TTC549 (cell line): ENCODE results near the gene FGF14.

Experiments used
- FAIRE-seq: peaks from 2 replicates; lab custom pipeline; 2012; peaks lifted over from hg19 to GRCh38; lab: Jason Lieb, UNC

FGF14 gene

GRCh38 chr13:101917475-101917810 is 484.4 kb downstream of the FGF14 start:
- FAIRE-seq: no peak

DNA sequence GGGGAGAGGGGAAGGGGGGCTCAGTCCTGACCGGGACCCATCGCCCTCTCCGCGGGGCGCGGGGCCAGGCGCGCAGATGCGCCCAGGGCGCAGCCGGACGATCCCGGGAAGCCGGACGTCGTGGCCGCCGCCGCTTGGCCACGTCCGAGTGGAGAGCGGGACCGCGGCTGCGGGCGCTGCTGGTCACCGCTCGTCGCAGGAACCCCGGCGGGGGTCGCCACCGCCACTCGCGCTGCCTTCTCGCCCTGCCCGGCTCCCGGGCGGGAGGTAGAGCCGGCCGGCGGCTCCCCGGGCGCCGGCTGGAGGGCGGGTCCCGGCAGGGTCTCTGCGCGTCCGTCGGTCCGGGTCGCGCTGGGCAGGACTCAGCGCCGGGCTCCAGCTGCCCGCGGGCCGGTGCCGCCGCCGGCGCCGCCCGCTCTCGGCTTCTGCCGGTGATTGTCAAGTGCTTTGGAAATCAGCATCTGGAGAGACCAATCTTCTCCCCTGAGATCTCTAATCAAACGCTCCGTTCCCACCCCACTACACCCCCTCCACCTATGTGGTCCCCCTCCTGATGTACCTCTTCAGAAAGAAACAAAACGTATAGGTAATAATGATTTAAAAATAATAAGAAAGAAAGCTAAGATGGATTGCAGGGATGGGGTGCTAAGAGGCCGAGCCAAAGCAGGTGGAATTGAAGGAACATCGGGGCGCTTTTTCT is 484.9 kb downstream of the FGF14 start:
- FAIRE-seq: no peak

DNA sequence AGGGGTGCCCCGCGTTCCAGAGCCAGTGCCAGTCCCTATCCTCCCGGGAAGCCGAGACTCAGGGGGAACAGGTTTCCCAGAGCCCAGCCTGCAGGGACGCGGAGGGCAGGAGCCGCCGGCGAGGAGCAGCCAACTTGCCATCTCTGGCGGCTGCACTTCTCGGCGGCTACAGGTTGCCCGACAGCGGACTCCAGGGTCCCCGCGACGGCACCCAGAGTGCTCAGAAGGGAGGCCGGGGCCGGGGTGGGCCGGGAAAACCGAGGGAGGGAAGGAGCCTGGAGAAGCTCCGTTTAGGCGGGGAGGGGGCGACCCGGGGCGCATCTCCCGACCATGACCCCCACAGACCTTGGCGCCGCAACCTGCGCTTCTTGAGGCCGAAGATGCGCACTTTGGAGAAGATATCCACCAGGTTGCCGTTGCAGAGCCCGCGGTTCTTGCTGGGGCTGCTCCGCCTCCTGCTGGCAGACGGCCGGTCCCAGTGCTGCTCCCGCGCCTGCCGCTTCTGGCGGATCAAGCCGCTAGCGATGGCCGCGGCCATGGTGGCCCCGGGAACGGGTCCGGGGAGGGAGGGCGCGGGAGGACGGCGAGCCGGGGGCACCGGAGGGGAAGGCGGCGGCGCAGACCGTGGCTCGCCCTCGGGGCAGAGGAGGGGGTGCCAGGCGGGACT is 485.6 kb downstream of the FGF14 start:
- no peak for FAIRE-seq

DNA sequence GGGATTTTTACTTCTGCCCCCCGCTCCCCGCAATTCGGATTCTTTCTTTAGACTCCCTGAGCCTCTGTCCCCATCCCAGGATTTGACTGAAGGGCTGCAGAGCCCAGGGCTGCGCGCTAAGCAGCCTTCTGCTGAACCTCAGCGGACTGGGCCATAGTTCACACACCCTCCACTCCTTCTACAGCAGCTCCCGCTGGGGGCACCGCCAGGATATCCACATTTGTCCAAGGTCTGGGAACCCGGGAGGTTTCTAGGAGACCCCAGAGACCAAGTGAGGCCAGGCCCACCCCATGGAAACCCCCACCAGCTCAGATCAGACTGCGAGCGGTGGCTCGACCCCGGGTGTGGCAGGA is 486.1 kb downstream of the FGF14 start:
- FAIRE-seq: no peak

DNA sequence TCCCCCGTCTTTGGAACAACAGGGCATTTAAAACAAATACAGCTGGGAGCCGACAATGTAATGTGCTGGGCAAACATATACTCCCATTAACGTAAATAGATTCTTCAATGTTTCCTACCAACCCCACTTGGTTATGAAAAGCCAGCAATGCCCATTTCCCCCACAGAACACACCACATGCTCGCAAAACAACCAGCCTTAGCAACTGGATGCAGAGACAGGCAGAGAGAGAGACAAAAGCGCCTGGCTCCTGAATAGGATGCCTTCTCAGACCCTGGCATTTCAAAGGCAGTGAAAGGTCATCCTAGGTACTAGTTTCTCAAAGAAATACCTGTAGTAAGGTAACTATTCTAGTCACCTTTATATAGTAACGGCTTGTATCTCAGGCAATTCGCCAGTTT is 486.5 kb downstream of the FGF14 start:
- no peak for FAIRE-seq

DNA sequence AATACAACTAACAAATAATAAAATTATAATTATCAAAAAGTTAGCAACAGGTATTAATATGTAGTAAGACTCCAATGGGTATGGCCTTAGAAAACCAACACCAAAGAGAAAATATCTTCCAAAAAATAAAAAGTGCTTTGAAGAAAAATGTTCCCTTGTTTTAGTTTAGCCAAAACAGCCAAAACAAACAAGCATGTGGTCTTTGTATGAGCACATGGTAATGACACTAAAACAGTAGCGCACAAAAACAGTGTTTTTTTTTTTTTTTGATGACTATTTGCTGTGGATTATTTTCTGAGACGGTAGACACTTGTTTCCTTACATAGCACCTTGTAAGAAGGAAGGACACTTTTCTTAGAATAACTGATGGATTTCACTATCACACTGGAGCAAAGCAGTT is 490.1 kb downstream of the FGF14 start:
- no peak for FAIRE-seq

DNA sequence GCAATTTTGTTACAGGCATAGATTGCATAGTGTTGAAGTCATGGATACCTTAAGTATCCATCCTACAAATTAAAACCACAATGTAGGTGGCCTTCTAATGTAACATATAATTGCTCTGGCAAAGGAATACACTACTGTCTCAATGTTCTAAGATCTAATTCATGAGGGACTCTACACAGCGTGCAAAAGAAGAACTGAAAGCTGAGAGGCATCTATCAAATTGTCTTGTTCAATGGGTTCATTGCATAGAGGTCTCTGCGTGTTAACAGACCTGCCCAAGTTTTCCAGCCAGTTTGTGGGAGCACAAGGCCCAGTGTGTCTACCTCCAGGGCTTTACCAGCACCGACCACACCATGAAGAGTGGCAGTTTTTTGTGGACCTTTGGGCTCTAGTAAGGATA is 498.0 kb downstream of the FGF14 start:
- no peak for FAIRE-seq

GRCh38 chr13:101898676-101899075 is 503.2 kb downstream of the FGF14 start:
- FAIRE-seq: no peak

DNA sequence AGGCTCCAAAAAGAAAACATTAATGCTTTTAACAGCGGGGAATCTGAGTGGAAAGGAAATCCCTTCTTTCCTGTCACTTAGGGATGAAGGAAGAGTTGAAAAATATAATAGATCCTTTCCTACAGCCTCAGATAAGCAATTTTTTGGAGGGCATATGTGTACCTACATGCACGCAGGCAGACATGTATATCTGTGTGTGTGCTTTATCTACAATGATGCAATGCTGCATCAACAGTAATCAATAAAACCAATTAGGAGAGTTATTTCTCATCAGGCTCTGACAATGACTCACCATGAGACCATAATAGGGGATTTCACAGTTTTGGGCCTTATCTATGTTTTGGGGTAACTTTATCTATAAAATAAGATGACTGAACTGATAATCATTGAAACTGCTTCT is 505.3 kb downstream of the FGF14 start:
- FAIRE-seq: no peak

- FAIRE-seq: no peak
Measured at GRCh38 chr13:101893021-101893420, 508.8 kb downstream of the FGF14 start.

GRCh38 chr13:101892296-101892695 is 509.6 kb downstream of the FGF14 start:
- FAIRE-seq: no peak

GRCh38 chr13:101881593-101881992 is 520.3 kb downstream of the FGF14 start:
- FAIRE-seq: no peak

- FAIRE-seq: no peak
Measured at GRCh38 chr13:101880581-101880980, 521.3 kb downstream of the FGF14 start.

- FAIRE-seq: no peak
Measured at GRCh38 chr13:101876951-101877350, 524.9 kb downstream of the FGF14 start.

DNA sequence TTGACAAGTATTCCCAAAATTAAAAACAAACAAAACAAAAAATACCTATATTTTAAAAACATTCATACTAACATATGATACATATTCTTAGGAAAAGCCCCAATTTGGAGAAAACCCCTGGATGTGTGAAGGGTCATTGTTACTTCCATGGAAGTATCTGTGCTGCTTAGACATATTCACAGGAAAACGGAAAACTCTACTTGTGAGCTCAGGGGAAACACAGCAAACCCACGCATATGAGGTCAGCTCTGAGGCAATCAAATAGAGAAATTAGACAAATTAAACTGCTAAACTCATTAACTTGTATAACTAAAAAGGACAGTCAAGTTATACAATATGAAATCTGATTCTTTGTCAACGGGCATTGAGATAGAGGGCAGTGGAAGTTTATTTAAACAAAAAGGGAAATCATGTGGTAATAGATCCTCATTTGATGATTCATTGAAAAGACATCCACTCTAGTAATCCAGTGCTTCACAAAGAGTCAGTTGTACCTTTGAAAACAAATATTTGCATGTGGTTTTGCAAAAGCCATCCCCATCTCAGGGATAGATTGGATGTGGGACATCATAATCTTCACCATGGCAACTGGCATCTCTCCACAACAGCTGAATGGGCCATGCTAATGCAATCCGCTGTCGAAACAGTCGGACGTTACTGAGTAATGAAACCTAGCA is 526.0 kb downstream of the FGF14 start:
- FAIRE-seq: no peak

DNA sequence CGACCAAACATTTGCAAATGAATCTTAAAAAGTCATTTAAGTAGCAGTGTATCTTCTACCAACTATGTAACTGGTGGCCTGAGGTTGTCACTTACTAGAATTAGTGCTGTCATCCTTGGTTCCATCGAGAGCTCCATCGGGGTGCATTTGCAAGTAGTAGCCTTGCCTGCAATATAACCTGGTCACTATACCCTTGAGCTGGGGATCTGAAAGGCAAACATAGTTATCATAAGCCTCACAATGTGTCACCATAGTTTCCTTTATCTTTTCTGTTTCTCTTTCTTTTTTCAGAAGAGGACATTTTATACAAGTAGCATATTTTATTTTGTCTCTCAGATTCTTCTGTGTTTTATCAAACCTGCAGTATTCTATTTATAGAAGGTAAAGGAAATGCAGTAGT is 526.8 kb downstream of the FGF14 start:
- no peak for FAIRE-seq

DNA sequence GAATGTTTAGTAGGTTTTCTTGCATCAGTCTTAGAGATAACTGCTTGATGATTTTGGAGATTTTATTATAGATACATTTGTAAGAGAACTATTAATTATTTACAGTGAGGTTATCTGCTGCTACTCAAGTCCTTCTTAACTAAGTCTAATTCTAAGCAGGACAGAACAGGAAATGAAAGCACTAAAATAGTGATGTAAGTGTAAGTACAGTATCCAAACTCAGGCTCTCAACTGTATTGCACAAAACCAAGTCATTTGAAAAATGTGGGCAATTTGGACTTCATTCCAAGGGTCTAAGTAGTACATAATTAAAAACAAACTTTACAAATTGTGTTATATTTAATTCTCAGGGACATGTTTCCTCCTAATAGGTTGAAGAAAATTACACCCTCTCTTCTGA is 532.3 kb downstream of the FGF14 start:
- FAIRE-seq: no peak

DNA sequence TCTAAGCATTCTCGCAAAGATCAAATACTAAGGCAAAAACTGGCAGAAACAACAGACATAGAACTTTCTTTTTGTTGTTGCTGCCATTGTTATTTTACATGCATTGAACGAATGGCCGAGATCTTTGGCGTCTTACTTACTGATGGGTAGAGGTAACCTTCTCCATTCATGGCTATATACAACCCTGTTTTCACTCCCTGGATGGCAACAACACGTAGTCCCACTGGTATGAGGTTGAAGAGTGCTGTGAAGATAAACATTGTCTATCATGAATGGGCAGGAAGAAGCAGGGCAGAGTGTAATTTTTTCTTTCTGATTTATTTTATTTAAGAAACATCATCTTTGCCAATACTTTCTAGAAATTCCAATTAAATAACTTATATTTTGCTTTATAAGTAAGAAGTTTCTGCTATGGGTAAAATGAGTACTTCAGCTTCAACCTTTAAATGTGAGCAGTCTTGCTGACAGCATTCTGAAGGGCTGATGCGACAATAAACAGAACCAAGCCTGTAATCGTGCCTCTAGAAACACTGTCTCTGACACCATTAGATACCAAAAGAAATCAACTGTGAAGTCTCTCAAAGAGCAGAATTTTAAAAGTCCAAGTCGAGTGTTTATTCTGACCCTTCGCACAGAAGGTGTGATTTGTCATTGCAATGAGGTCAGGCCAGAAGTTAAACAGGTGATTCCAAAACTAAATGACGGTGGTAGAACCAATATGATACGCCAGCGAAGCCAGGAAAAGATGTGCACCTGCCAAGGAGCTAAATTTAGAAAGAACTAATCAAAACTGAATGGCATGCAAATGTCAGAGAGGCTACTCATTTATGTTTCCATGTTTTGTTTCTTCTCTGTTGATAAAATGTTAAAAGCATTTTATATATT is 533.0 kb downstream of the FGF14 start:
- no peak for FAIRE-seq

- no peak for FAIRE-seq
Measured at GRCh38 chr13:101866889-101867581, 534.8 kb downstream of the FGF14 start.

- no peak for FAIRE-seq
Measured at GRCh38 chr13:101858860-101859259, 543.0 kb downstream of the FGF14 start.

GRCh38 chr13:101846701-101847100 is 555.1 kb downstream of the FGF14 start:
- FAIRE-seq: no peak

DNA sequence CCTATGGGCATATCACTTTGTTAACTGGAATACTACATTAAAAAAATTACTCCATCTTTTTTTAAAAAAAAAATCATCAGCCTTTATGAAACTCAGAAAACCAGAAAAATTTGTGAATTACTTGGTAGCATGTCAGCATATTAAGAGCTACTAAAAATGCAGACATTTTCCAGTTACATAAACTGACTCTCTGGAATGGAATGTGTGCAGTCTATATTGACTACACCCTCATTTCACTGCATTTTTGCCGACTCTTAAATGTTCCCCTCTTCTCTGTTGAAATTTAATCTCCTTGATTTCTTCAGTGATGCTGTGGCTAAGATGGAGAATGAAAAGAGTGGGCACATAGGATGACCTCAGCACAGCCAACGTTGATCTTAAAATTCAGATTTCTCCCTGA is 555.6 kb downstream of the FGF14 start:
- FAIRE-seq: no peak
